ENCODE measurements around the gene SNAP29.

SNAP29 gene

DNA sequence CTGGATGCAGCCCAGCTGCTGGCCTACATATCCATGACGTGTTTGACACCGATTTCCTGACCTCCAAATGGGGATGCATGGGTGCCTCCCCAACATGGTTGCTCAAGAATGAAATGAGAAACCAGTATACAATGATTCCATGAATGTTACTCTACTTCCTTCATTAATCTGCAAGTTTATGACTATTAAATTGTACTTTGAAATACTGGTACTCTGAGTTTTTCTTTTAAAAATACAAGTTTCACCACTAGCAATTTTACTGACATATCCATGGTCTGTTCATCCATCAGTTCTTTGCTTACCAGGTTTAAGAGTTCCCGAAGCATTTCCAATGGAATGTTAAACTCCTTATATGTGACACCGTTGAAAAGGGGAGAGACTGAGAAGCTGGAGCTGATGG is 45.8 kb upstream of the SNAP29 start:
- Histone ChIP-seq H3K36me3 (ENCODE audit: control insufficient read depth in 2 of 2, insufficient read depth in 1 of 2, low read length in 2 of 2) (peaks cover 18 to 81% of the 10 kb centered on the region in 2 experiments), H3K27ac (ENCODE audit: extremely low read depth, low read depth, low read length) (no peak overlapping the region), H3K4me1 (ENCODE audit: control insufficient read depth, insufficient read depth, low read length) (no peaks in the 10 kb centered on the region), H3K4me3 (ENCODE audit: low read depth, low read length) (no peak overlapping the region), H3K9me3 (ENCODE audit: control insufficient read depth, insufficient read depth, low read depth, low read length) (no peaks in the 10 kb centered on the region)
- TF ChIP-seq FEZF1 (tag by site-specific recombination; IDR thresholded peaks at IDR 0.05) (no peak), ZNF792 (tag by site-specific recombination; IDR thresholded peaks at IDR 0.05) (no peak), ZBTB48 (tag by site-specific recombination; IDR thresholded peaks at IDR 0.05) (no peak), ZNF138 (tag by site-specific recombination; IDR thresholded peaks at IDR 0.05; ENCODE audit: borderline replicate concordance) (no peak), ZNF791 (tag by site-specific recombination; IDR thresholded peaks at IDR 0.05) (no peak), ZNF335 (tag by site-specific recombination; conservative IDR thresholded peaks at IDR 0.05) (no peak), ZNF776 (tag by site-specific recombination; IDR thresholded peaks at IDR 0.05; ENCODE audit: borderline replicate concordance) (no peak), ZBTB21 (tag by site-specific recombination; IDR thresholded peaks at IDR 0.05) (no peak), ZNF274 (IDR thresholded peaks at IDR 0.05; ENCODE audit: low read length) (no peak), ZNF274 (tag by site-specific recombination; IDR thresholded peaks at IDR 0.05; ENCODE audit: borderline replicate concordance) (no peak), KLF9 (tag by site-specific recombination; IDR thresholded peaks at IDR 0.05; ENCODE audit: low read depth) (no peak), ZNF112 (tag by site-specific recombination; IDR thresholded peaks at IDR 0.05) (no peak), ZNF248 (tag by site-specific recombination; IDR thresholded peaks at IDR 0.05) (no peak), ZNF621 (tag by site-specific recombination; IDR thresholded peaks at IDR 0.05) (no peak), ZNF239 (tag by site-specific recombination; IDR thresholded peaks at IDR 0.05) (no peak), ZNF658 (tag by site-specific recombination; IDR thresholded peaks at IDR 0.05) (no peak)
- TF ChIP-seq, protein P1, sequence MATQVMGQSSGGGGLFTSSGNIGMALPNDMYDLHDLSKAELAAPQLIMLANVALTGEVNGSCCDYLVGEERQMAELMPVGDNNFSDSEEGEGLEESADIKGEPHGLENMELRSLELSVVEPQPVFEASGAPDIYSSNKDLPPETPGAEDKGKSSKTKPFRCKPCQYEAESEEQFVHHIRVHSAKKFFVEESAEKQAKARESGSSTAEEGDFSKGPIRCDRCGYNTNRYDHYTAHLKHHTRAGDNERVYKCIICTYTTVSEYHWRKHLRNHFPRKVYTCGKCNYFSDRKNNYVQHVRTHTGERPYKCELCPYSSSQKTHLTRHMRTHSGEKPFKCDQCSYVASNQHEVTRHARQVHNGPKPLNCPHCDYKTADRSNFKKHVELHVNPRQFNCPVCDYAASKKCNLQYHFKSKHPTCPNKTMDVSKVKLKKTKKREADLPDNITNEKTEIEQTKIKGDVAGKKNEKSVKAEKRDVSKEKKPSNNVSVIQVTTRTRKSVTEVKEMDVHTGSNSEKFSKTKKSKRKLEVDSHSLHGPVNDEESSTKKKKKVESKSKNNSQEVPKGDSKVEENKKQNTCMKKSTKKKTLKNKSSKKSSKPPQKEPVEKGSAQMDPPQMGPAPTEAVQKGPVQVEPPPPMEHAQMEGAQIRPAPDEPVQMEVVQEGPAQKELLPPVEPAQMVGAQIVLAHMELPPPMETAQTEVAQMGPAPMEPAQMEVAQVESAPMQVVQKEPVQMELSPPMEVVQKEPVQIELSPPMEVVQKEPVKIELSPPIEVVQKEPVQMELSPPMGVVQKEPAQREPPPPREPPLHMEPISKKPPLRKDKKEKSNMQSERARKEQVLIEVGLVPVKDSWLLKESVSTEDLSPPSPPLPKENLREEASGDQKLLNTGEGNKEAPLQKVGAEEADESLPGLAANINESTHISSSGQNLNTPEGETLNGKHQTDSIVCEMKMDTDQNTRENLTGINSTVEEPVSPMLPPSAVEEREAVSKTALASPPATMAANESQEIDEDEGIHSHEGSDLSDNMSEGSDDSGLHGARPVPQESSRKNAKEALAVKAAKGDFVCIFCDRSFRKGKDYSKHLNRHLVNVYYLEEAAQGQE (tag by site-specific recombination; IDR thresholded peaks at IDR 0.05), result no peak
- TF ChIP-seq, protein P2, sequence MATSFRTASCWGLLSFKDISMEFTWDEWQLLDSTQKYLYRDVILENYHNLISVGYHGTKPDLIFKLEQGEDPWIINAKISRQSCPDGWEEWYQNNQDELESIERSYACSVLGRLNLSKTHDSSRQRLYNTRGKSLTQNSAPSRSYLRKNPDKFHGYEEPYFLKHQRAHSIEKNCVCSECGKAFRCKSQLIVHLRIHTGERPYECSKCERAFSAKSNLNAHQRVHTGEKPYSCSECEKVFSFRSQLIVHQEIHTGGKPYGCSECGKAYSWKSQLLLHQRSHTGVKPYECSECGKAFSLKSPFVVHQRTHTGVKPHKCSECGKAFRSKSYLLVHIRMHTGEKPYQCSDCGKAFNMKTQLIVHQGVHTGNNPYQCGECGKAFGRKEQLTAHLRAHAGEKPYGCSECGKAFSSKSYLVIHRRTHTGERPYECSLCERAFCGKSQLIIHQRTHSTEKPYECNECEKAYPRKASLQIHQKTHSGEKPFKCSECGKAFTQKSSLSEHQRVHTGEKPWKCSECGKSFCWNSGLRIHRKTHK (tag by site-specific recombination; IDR thresholded peaks at IDR 0.05), result no peak
- TF ChIP-seq, protein P3, sequence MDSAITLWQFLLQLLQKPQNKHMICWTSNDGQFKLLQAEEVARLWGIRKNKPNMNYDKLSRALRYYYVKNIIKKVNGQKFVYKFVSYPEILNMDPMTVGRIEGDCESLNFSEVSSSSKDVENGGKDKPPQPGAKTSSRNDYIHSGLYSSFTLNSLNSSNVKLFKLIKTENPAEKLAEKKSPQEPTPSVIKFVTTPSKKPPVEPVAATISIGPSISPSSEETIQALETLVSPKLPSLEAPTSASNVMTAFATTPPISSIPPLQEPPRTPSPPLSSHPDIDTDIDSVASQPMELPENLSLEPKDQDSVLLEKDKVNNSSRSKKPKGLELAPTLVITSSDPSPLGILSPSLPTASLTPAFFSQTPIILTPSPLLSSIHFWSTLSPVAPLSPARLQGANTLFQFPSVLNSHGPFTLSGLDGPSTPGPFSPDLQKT (IDR thresholded peaks at IDR 0.05; ENCODE audit: borderline replicate concordance, low read depth, low read length), result no peak
- TF ChIP-seq, protein P4, sequence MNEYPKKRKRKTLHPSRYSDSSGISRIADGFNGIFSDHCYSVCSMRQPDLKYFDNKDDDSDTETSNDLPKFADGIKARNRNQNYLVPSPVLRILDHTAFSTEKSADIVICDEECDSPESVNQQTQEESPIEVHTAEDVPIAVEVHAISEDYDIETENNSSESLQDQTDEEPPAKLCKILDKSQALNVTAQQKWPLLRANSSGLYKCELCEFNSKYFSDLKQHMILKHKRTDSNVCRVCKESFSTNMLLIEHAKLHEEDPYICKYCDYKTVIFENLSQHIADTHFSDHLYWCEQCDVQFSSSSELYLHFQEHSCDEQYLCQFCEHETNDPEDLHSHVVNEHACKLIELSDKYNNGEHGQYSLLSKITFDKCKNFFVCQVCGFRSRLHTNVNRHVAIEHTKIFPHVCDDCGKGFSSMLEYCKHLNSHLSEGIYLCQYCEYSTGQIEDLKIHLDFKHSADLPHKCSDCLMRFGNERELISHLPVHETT (tag by site-specific recombination; IDR thresholded peaks at IDR 0.05), result no peak
- TF ChIP-seq, protein P5, sequence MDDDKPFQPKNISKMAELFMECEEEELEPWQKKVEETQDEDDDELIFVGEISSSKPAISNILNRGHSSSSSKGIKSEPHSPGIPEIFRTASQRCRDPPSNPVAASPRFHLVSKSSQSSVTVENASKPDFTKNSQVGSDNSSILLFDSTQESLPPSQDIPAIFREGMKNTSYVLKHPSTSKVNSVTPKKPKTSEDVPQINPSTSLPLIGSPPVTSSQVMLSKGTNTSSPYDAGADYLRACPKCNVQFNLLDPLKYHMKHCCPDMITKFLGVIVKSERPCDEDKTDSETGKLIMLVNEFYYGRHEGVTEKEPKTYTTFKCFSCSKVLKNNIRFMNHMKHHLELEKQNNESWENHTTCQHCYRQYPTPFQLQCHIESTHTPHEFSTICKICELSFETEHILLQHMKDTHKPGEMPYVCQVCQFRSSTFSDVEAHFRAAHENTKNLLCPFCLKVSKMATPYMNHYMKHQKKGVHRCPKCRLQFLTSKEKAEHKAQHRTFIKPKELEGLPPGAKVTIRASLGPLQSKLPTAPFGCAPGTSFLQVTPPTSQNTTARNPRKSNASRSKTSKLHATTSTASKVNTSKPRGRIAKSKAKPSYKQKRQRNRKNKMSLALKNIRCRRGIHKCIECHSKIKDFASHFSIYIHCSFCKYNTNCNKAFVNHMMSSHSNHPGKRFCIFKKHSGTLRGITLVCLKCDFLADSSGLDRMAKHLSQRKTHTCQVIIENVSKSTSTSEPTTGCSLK (tag by site-specific recombination; IDR thresholded peaks at IDR 0.05), result no peak
- POLR2A ChIA-PET, result interaction anchor here (1.0 kb wide), 1 partner anchor 141 kb away, joined by 3 read pairs; no protein-coding TSS in a partner anchor
- CTCF ChIA-PET, result interaction anchor here (0.6 to 1.5 kb wide), 2 partner anchors 8 to 128 kb away, joined by 4 read pairs; no protein-coding TSS in a partner anchor
